Left cardiac atrium (tissue), 4 donors: ENCODE measurements around the gene TRIM5. TPM values are rescaled to one million over a fixed set of nuclear protein-coding genes. Genes with fewer than 3 reads are reported as not detected.

ENCODE experiments used
- ATAC-seq, 2 donors: fragments of 200-7000 bp; cut with Tn5 transposase; one replicate each; pipeline ENCODE4 v1.9.1; 2020; ENCODE audit warnings: mild to moderate bottlenecking in 2 of 2, moderate library complexity in 2 of 2
- DNase-seq: peaks from one replicate; pipeline ENCODE4 v3.0.0-alpha.2; 2020
- intact Hi-C, 2 donors: fragments of 100-400 bp; cut with DNase I; formaldehyde crosslinking; loops; one replicate each; pipeline versions ENCODE4 v1.14.1 to v1.15.1; 2022 to 2023
- total RNA-seq, 2 donors: library from RNA; stranded (reverse); fragmentation: NEBNext Ultra II Directional; extraction: Animal tissue kit (Norgen Biotek cat#: 25700); gene quantifications; one replicate each; pipeline ENCODE4 v1.2.1, GENCODE V29; 2021
- donor health status: DM: no; HTN: yes; CAD: no.
- donor health status: DM: no; HTN: yes; CAD: no; lungs with severe emphysema.
- donor health status: DM: yes; HTN: yes; CAD: no.
- donor health status: Dilated cardiomyopathy.

TRIM5 gene
- total RNA-seq, 2 donors from 2014 or later, result 14.2 to 14.8 TPM

- ATAC-seq, result no peak
- intact Hi-C loops, result no loop called here
- DNase-seq, result no peak
Observed at GRCh38 chr11:5631969-5632635, 52.8 kb downstream of the TRIM5 start.

DNA sequence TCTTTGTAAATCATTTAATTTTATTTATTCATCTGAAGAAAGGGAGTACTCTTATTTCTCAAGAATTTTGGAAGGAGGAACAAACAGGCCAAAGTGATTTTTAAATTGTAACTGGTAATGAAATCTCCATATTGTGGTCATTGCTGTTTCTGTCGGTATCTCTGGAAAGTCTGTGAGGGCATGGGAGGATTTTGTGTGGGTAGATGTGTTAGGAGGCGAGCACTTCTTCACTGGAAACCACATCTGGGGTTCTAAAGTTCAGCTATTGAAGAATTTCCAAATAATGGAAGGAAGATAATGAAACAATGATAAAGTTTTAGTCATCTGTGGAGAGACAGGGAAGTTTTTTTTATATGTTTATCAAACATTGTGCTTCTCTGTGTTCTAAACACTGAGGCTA is 53.5 kb downstream of the TRIM5 start:
- intact Hi-C loops, result no loop called here
- ATAC-seq (no peak), DNase-seq (no peak)

DNA sequence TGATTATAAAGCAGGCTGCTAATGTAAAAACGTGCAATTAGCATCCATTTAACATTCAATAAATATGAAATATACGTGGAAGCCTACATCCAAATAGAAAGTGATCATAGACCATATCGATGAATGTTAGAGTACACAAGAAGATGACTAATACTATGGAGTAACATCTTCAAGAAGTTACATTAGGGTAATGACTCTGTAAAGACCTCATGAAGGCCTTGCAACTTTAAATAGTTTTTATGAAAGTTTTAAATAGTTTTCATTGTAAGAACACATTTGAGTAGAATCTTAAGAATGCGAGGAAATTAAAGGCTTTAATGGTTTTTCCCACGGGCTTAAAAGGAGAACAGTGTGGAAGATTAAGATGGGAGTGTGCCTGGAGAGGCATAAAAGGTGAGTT is 58.7 kb downstream of the TRIM5 start:
- intact Hi-C loops, result no loop called here
- DNase-seq, result no peak
- ATAC-seq, result no peak

DNA sequence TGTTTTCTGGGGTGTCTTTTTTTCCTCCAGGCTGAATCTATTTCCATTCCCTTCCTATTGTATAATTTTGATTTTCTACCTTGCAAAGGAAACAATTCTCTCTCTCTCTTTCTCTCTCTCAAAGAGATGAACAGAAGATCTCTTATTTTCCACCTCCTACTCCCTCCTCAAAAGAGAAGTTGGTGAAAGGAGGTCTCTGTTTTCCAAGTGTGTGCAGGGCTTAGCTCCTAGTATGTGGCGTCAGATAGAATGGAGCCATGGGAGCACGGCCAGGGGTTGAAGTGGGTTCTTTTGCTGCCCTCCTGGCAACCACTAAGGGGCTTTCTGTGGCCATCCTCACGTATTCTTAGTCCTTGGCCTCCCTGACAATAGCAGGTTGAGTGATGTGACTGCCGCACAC is 59.6 kb downstream of the TRIM5 start:
- ATAC-seq (peak in 1 of 2 donors; percentile 11), DNase-seq (no peak)
- intact Hi-C loops, result no loop called here

- intact Hi-C loops, result no loop called here
- peak; percentile 95 to 97 for ATAC-seq
- DNase-seq, result peak; percentile 47
Observed at GRCh38 chr11:5624489-5625279, 60.2 kb downstream of the TRIM5 start, which contains the start of gene TRIM34. TSS of gene TRIM34 (plus strand) at chr11:5625001. CDS start at chr11:5632332, 7,331 bp downstream.

- intact Hi-C loops, result no loop called here
- no peak for ATAC-seq
- no peak for DNase-seq
Observed at GRCh38 chr11:5622802-5623201, 62.1 kb downstream of the TRIM5 start.

GRCh38 chr11:5621580-5621979 is 63.3 kb downstream of the TRIM5 start:
- ATAC-seq (no peak), DNase-seq (no peak)
- intact Hi-C loops, result no loop called here

- ATAC-seq (peak in 1 of 2 donors; percentile 60), DNase-seq (no peak)
- intact Hi-C loops, result no loop called here
Observed at GRCh38 chr11:5620651-5621521, 64.0 kb downstream of the TRIM5 start.

DNA sequence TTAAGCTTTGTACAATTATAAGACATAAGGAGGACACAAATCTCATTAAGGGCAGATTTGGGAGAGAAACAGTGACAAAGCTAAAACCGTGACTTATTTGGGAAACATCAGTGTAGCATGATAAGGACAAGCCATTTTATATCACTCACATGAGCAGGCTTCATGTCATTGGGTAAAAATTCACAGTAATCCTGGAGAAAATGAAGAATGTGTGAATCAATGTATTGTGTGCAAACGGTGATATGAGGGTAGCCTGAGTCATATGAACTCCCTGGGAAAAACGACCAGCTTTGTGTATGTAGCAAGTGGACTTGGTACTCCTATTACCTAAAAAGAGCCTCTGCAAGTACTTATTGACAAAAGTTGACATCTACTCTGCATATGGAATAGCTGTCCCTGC is 66.1 kb downstream of the TRIM5 start:
- ATAC-seq, result no peak
- DNase-seq, result no peak
- intact Hi-C loops, result no loop called here

Other genes with a start within 250 kb of the TRIM5 start
- gene OR51I1, start 243.6 kb downstream of the TRIM5 start, total RNA-seq, result not detected
- gene OR51I2, start 235.8 kb downstream of the TRIM5 start, total RNA-seq, result not detected
- gene OR52D1, start 196.4 kb downstream of the TRIM5 start, total RNA-seq, result not detected
- gene UBQLN3, start 175.1 kb downstream of the TRIM5 start, total RNA-seq, result under 1 TPM; 0.13 to 0.15 TPM
- gene UBQLNL, start 168.4 kb downstream of the TRIM5 start, total RNA-seq, result under 1 TPM; 0.12 to 0.16 TPM
- gene OR52H1, start 136.5 kb downstream of the TRIM5 start, total RNA-seq, result not detected
- gene OR52B6, start 104.2 kb downstream of the TRIM5 start, total RNA-seq, result not detected
- 1 to 10 TPM; 1.1 to 1.2 TPM for gene TRIM6, start 88.4 kb downstream of the TRIM5 start, total RNA-seq
- gene TRIM34, start 60.1 kb downstream of the TRIM5 start, total RNA-seq, result 1 to 10 TPM; 2.3 to 3.4 TPM
- gene TRIM22, start 4.7 kb upstream of the TRIM5 start, total RNA-seq, result 10 to 100 TPM; 29.6 to 33.7 TPM
- gene OR56B1, start 51.4 kb upstream of the TRIM5 start, total RNA-seq, result not detected
- gene OR52N4, start 69.2 kb upstream of the TRIM5 start, total RNA-seq, result not detected
- gene OR52N5, start 98.3 kb upstream of the TRIM5 start, total RNA-seq, result not detected
- gene OR52N1, start 106.2 kb upstream of the TRIM5 start, total RNA-seq, result not detected
- gene OR52N2, start 123.8 kb upstream of the TRIM5 start, total RNA-seq, result not detected
- not detected for gene OR52E6, start 156.8 kb upstream of the TRIM5 start, total RNA-seq
- gene OR52E8, start 172.6 kb upstream of the TRIM5 start, total RNA-seq, result not detected
- gene OR52E4, start 195.6 kb upstream of the TRIM5 start, total RNA-seq, result not detected
- not detected for gene OR52E5, start 208.1 kb upstream of the TRIM5 start, total RNA-seq